Upper lobe of left lung (tissue), 4 donors: ENCODE results near the gene SPINK5.

Source experiments
- CTCF ChIP-seq, 6 experiments: fragments of 450-650 bp in 4 of 6; fragments of 200-600 bp in 2 of 6; sonication (generic) in 2 of 6; IDR thresholded peaks; one replicate each; pipeline ENCODE4 v1.5.1; 2016 to 2019; ENCODE audit warnings: antibody characterized with exemption in 6 of 6
- EP300 ChIP-seq, 4 donors: sonication (generic); formaldehyde crosslinking; IDR thresholded peaks; one replicate each; pipeline ENCODE4 v1.5.1; 2017; ENCODE audit warnings: antibody characterized with exemption in 4 of 4, control low read depth in 2 of 4

- TF ChIP-seq CTCF (IDR thresholded peaks at IDR 0.05) (no peak), EP300 (IDR thresholded peaks at IDR 0.05) (peak in 2 of 4 donors; percentile 46 to 97)
These were observed 122.6 kb downstream of the SPINK5 start for GRCh38 chr5:148186248-148187003.
